DOHH2 (cell line): ENCODE results near the gene CD164.

Experiments used
- CTCF ChIP-seq: fragments of 200-600 bp; sonication (generic); IDR thresholded peaks from one replicate; pipeline ENCODE4 v1.5.1; 2014; ENCODE audit warnings: antibody characterized with exemption, mild to moderate bottlenecking, low read depth, low read length; ENCODE audit not compliant: poor library complexity, severe bottlenecking
- EZH2phosphoT487 ChIP-seq: fragments of 200-600 bp; sonication (generic); IDR thresholded peaks from 2 replicates; pipeline ENCODE4 v1.6.1; 2017; ENCODE audit warnings: borderline replicate concordance, mild to moderate bottlenecking, antibody characterized with exemption, low read length, moderate library complexity, mixed read lengths

- TF ChIP-seq CTCF (no peak), EZH2phosphoT487 (no peak)
Measured at GRCh38 chr6:109348226-109348625, 34.0 kb downstream of the CD164 start.
